Measurements from ENCODE around the gene HOGA1.
A peak's percentile ranks its signal among the peaks of the same experiment; 100 is the strongest.

DNA sequence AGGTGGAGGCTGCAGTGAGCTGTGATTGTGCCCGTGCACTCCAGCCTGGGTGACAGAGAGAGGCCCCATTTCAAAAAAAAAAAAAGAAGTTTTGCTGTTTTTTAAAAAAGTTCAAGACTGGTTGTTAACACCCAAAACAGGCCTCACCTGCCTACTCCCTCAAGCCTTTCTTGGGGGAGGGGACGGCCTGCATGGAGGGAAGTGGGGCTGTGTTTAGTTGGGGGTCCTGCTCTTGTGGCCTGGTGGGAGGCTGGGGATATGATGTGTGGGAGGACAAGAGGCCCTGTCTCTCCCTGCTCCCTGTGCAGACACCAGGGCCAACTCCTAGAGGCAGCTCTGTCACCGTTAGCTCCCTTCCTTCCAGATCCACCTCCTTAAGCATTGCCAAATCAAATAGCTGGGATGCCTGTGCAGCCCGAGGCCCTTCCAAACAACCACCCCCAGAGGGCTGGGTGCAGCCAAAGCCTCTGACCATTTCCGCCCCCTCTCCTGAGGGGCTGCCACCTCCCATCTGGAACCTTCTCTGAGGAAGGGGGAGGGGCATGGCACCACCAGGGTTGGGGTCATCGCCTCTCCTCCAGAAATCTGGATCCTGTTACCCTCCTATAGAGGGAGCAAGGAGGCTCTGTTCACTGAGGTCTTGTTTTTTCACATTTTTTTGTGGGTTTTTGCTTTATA lies 44.5 kb upstream of the HOGA1 start:
- TF ChIP-seq EZH2phosphoT487 (IDR thresholded peaks at IDR 0.05; ENCODE audit: borderline replicate concordance, low read depth) (no peak), RCOR1 (IDR thresholded peaks at IDR 0.05; ENCODE audit: low read length) (no peak), ZBTB33 (IDR thresholded peaks at IDR 0.05; ENCODE audit: borderline replicate concordance, low read depth) (no peak), RAD21 (IDR thresholded peaks at IDR 0.05; ENCODE audit: low read length) (no peak), EP300 (IDR thresholded peaks at IDR 0.05; ENCODE audit: borderline replicate concordance in 1 of 2, low read depth in 1 of 2, low read length in 1 of 2) (no peak), MXI1 (IDR thresholded peaks at IDR 0.05; ENCODE audit: low read depth, low read length) (no peak), YY1 (IDR thresholded peaks at IDR 0.05; ENCODE audit: low read depth) (no peak), POLR2AphosphoS5 (IDR thresholded peaks at IDR 0.05; ENCODE audit: low read depth, low read length) (no peak), RFX5 (IDR thresholded peaks at IDR 0.05; ENCODE audit: low read length) (no peak), USF2 (IDR thresholded peaks at IDR 0.05; ENCODE audit: borderline replicate concordance, low read depth, low read length) (no peak), SMC3 (IDR thresholded peaks at IDR 0.05; ENCODE audit: low read depth, low read length) (no peak)
- TF ChIP-seq, protein P1, sequence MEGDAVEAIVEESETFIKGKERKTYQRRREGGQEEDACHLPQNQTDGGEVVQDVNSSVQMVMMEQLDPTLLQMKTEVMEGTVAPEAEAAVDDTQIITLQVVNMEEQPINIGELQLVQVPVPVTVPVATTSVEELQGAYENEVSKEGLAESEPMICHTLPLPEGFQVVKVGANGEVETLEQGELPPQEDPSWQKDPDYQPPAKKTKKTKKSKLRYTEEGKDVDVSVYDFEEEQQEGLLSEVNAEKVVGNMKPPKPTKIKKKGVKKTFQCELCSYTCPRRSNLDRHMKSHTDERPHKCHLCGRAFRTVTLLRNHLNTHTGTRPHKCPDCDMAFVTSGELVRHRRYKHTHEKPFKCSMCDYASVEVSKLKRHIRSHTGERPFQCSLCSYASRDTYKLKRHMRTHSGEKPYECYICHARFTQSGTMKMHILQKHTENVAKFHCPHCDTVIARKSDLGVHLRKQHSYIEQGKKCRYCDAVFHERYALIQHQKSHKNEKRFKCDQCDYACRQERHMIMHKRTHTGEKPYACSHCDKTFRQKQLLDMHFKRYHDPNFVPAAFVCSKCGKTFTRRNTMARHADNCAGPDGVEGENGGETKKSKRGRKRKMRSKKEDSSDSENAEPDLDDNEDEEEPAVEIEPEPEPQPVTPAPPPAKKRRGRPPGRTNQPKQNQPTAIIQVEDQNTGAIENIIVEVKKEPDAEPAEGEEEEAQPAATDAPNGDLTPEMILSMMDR (IDR thresholded peaks at IDR 0.05) = peak; percentile 20; the same call in 1 of the 2 replicates
- TF ChIP-seq, protein P2, sequence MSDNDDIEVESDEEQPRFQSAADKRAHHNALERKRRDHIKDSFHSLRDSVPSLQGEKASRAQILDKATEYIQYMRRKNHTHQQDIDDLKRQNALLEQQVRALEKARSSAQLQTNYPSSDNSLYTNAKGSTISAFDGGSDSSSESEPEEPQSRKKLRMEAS (IDR thresholded peaks at IDR 0.05; ENCODE audit: low read depth) = no peak
- TF ChIP-seq, protein P3, sequence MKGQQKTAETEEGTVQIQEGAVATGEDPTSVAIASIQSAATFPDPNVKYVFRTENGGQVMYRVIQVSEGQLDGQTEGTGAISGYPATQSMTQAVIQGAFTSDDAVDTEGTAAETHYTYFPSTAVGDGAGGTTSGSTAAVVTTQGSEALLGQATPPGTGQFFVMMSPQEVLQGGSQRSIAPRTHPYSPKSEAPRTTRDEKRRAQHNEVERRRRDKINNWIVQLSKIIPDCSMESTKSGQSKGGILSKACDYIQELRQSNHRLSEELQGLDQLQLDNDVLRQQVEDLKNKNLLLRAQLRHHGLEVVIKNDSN (IDR thresholded peaks at IDR 0.05; ENCODE audit: borderline replicate concordance, low read depth) = no peak
